ENCODE results near the gene HTATSF1. TPM values are rescaled to one million over a fixed set of nuclear protein-coding genes. Genes with fewer than 3 reads are reported as not detected.

The HTATSF1 gene
- total RNA-seq (2022; extraction: Qiagen RNA extraction; ENCODE audit: low read depth), result 48.3 to 76.0 TPM (median 57.4 TPM) in 5 replicates

GRCh38 chrX:136497556-136498052 lies at the start of gene HTATSF1:
Gene HTATSF1 (plus strand): TSS chrX:136497592. CDS start chrX:136497685, 93 bp downstream.

GRCh38 chrX:136487647-136488046 lies 9.7 kb upstream of the HTATSF1 start, which contains the start of gene BRS3:
Gene BRS3 (plus strand): TSS chrX:136487947. CDS start chrX:136488115, 168 bp downstream.

GRCh38 chrX:136531951-136532350 lies 34.6 kb downstream of the HTATSF1 start, which contains the start of gene VGLL1:
Gene VGLL1 (plus strand): TSS chrX:136532215. CDS start chrX:136536021, 3,806 bp downstream.

Other genes starting within 250 kb of the HTATSF1 start
- gene MAP7D3, start 246.2 kb upstream of the HTATSF1 start, total RNA-seq (2022; extraction: Qiagen RNA extraction; ENCODE audit: low read depth), result 11.3 to 15.7 TPM (median 12.9 TPM) in 5 replicates
- gene ADGRG4, start 196.6 kb upstream of the HTATSF1 start, total RNA-seq (2022; extraction: Qiagen RNA extraction; ENCODE audit: low read depth), result not detected in 5 replicates
- gene BRS3, start 9.6 kb upstream of the HTATSF1 start, total RNA-seq (2022; extraction: Qiagen RNA extraction; ENCODE audit: low read depth), result not detected in 5 replicates
- not detected in 5 replicates for gene VGLL1, start 34.6 kb downstream of the HTATSF1 start, total RNA-seq (2022; extraction: Qiagen RNA extraction; ENCODE audit: low read depth)
- gene CD40LG, start 150.6 kb downstream of the HTATSF1 start, total RNA-seq (2022; extraction: Qiagen RNA extraction; ENCODE audit: low read depth), result not detected in 5 replicates

Measured in A549 treated with CpdA at 1 μM for 4 hours (cell line).